Epithelial cell of esophagus (primary cell): ENCODE measurements around the gene PSMG3.

Experiments used
- DNase-seq: peaks from one replicate; pipeline ENCODE4 v3.0.0; 2010; ENCODE audit warnings: low read depth
- H3K4me3 ChIP-seq: 2 replicates; pipeline ENCODE4 v1.5.1; 2011; ENCODE audit warnings: mild to moderate bottlenecking, low read length, control low read depth
- CTCF ChIP-seq: IDR thresholded peaks from 2 replicates; pipeline ENCODE4 v1.5.1; 2011; ENCODE audit warnings: low read depth, mild to moderate bottlenecking, low read length, control low read depth, inconsistent platforms; ENCODE audit not compliant: insufficient read depth; ENCODE audit errors: missing control alignments

The PSMG3 gene

GRCh38 chr7:1533255-1533546 lies 36.6 kb downstream of the PSMG3 start:
- peak overlapping the region; percentile 65 for H3K4me3 ChIP-seq
- no peak for TF ChIP-seq CTCF
- DNase-seq = no peak

- TF ChIP-seq CTCF = no peak
- DNase-seq = peak; percentile 96
- H3K4me3 ChIP-seq = peak overlapping the region; percentile 65
Observed at GRCh38 chr7:1532456-1533254, 37.2 kb downstream of the PSMG3 start.

- peak overlapping the region; percentile 65 for H3K4me3 ChIP-seq
- no peak for TF ChIP-seq CTCF
- peak; percentile 36 for DNase-seq
Observed at GRCh38 chr7:1531979-1532455, 37.8 kb downstream of the PSMG3 start.

GRCh38 chr7:1531263-1531978 lies 38.4 kb downstream of the PSMG3 start:
- TF ChIP-seq CTCF = no peak
- peak overlapping the region; percentile 65 for H3K4me3 ChIP-seq
- peak; percentile 51 for DNase-seq

GRCh38 chr7:1530946-1531262 lies 38.9 kb downstream of the PSMG3 start:
- H3K4me3 ChIP-seq = peak overlapping the region; percentile 65
- no peak for TF ChIP-seq CTCF
- no peak for DNase-seq

GRCh38 chr7:1529383-1530116 lies 40.3 kb downstream of the PSMG3 start:
- TF ChIP-seq CTCF = no peak
- DNase-seq = no peak
- no peak overlapping the region for H3K4me3 ChIP-seq
